NCI-H187 treated with DMSO at 0.1 percent for 48 hours (cell line): ENCODE results near the gene TRIM67.
"Not testable (repeated sequence)": the region's sequence is repeated elsewhere in the genome, so short reads cannot be mapped to it uniquely, and the experiment has no call there.

Experiments
- DNase-seq: peaks from one replicate; lab custom pipeline; 2025; lab: John Stamatoyannopoulos, UW

Gene TRIM67

DNA sequence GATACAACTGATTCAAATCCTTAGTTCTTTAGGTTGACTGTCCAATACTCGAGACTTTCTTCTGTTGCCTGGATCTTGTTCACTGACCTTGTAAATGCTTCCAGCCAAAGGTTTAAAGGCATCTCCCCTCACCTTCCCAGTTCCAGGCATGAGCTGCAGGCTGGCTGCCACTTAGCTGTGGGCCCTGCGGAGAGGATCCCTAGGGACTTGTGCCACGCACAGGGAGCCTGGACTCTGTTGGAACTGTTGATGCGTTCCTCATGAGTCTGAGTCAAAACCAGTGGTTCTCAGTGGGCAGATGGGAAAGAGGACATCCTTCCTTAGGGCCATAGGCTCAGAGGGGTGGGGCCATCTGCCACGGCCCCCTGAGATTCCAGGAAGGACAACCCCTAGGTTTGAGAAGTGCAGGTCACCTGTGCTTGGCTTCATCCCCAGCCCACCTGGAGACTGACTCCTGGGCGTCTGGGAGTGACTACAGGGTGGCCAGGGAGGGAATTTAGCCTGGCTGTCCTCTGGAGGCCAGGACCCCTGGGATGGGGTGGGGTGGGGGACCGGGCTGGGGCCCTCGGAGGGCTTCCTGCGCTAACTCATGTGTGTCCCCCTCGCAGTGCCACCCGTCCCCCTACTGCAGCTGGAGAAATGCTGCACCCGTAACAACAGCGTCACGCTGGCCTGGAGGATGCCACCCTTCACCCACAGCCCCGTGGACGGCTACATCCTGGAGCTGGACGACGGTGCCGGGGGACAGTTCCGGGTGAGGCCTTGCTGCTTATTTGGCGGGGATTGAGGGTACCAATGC is 41.6 kb downstream of the TRIM67 start:
- DNase-seq = no peak

DNA sequence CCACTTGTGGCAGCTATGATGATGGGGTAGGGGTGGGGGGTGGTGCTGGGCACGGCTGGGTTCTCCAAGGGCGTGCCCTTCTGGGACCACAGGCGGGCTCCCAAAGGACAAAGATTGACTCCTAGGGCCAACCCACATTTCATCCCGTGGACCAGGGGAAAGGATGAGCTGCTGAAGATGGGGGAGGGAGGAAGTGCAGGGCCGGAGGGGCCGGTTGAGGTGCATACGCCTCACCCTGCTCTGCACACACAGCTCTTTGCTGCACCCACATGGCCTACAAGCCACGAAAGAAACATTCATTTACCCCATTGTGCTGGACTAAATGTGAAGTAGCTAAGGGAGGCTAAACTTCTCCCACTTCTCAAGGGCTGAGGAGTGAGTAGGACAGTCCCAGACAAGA is 45.0 kb downstream of the TRIM67 start:
- no peak for DNase-seq

DNA sequence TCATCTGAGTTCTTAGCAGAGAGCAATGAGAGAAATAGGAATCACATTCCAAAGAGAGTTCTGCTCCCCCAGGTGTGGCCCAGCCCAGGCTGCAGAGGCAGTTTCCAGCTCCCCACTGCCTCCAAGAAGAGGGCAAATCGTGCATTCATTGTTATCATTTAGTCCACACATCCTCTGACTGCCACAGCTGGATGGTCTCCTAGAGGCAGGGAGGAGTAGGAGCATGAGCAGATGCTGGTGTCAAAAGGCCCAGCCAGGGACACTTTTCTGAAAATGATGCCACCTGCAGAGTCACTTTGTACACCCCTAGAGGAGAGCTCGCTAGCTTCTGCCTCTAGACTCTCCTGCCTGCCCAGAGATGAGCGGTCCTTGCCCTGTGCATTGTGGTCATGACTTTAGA is 45.6 kb downstream of the TRIM67 start:
- DNase-seq = no peak

DNA sequence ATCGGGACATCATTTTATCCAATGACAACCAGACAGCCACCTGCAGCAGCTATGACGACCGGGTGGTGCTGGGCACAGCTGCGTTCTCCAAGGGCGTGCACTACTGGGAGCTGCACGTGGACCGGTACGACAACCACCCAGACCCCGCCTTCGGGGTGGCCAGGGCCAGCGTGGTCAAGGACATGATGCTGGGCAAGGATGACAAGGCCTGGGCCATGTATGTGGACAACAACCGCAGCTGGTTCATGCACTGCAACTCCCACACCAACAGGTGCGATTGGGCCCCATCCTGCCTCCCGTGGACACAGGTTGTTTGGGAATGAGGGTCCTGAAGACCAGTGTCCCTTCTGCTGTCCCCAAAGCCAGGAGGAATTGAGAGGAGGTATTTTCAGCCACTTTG is 47.1 kb downstream of the TRIM67 start:
- no peak for DNase-seq

DNA sequence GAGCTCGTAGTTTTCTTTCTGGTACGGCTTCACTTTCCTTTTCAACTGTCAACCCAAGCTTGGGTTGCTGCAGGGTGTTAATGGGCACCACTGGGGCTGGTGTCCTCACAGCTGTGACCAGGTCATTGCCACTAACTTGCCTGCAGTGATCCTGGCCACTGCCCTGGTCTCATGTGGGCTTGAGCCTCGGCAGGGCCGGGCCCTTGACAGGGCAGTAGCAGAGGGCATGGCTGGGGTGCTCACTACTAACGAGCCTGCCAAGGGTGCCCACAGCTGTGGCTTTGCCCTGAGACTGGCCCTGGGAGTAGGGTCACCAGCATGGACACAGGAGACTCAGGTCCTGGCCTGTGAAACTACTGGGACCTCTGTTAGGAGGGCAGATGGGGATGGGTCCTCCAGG is 47.7 kb downstream of the TRIM67 start:
- no peak for DNase-seq

DNA sequence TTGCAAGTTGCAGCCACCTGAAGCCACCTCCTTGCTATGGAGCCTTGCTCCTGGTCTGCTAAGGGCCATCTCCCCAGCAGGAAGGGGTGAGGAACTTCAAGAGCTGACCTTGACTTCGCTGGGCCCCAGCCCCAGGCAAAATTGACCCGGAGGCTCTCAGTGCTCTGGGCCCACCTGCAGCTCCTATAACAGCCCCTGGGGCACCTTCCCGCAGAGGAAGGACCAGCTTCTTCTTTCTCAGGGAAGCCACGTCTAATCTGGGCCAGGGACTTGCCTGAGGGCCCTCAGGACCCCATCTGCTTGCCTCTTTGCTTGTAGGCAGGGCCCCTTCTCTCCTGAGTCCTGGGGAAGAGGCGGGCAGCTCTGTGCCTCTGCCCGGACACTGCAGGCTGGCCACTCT is 48.3 kb downstream of the TRIM67 start:
- DNase-seq = no peak

DNA sequence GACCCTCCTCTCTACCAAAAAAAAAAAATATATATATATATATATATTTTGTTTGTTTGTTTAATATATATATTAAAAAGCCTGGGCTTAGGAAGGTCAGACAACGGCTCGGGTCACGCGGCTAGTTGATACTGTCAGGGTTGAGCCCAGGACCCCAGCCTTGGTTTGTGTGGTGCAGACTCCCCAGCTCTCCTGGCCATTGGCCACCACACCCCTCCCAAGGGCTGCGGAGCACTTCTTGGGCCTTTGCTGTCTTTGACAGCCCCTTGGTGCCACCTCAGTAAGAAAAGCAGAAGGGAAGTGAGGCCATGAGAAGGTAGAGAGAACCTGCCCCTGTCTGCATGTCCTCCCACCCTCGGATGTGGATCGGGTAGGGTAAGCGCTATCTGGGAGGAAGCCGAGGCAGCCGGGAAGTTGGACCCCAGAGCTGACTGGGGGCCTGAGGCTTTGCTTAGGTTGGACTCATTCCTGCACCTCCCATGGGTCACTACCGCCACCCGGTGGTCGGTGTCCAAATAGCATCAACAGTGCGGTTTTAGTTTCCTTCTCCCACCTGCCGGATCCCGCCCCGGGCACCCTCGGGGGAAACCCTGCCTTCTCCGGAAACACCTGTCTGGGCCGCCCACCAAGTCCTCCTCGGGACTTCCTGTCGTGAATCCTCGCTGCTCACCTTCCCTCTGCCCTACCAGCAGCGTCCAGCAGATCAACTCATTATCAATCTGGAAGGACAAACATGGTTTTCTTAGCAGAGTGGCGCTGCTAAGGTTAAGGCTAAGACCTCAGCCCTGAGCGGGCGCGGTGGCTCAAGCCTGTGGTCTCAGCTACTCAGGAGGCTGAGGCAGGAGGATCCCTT is 49.4 kb downstream of the TRIM67 start:
- DNase-seq = no peak

DNA sequence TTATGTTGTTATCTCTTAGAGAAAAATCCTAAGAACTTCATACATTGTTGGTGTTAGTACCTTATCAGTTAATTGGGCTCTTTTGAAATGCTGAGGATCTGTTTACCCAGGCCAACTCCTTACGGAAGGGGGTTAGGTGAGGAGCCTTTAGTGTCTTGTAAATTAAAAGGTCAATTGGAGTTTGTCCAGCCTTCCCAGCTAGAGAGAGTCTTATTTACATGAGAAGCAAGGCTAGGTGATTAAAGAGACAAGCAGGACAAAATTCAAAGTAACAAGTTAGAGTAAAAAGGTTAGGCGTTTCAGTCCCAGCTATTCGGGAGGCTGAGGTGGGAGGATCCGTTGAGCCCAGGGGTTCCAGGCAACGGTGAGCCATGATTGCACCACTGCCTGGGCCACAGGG is 50.4 kb downstream of the TRIM67 start:
- not testable (repeated sequence) for DNase-seq

DNA sequence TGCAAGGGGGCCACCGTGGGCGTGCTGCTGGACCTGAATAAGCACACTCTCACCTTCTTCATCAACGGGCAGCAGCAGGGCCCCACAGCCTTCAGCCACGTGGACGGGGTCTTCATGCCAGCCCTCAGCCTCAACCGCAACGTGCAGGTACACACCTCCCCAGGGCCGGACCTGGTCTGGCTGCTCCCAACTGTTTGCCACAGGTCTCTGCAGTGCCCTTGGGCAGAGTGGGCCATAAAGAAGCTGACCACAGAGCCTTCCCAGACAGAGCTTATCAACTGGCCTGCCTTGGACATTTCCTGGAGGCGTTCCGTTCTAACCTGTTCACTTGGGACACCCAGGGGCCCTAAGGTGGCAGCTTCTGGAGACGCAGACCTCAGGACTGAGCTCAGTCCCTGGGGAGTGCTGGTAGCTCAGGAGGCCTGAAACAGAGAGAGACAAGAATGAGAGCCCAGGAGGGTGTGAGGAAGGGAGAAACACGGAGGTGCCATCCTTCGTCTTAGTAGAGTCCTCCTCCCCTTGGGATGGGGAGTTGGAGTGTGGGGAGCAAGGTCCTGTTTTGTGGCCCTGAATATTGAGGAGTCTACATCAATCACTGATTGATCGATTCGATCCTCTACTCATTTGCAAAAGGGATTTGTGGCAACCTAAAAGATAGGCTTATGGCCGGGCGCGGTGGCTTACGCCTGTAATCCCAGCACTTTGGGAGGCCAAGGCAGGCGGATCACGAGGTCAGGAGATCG is 52.1 kb downstream of the TRIM67 start:
- DNase-seq = no peak

DNA sequence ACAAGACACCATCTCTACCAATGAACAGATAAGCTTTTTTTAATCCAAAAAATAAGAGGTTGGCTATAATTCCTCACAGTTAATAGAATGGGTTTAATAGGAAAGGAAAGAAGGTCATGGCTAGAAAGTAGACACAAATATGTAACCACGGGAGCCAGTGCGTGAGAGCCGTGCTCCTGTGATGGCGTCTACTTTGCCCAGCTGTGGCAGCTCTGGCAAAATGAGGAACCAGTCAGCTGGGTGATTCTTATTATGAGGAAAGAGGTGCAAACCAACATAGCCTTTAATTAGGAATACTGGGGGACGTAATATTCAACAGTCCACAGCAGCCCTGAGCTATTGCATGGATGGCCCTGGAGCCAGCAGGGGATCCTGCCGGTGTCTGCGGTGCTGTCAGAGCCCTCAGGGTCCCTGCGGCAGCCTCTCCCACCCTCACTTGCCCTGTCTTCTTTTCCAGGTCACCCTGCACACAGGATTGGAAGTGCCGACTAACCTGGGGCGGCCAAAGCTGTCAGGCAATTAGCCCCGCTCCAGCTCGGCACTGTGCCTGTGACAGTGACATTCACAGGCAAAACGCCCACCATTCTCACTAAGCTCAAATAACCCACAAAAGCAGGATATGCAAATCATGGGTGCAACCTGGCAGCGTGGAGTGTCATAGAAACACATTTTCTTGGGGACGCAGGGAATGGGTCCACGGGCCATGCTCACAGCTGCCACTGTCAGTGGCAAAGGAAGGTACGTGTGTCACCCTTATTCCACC is 53.2 kb downstream of the TRIM67 start:
- no peak for DNase-seq

DNA sequence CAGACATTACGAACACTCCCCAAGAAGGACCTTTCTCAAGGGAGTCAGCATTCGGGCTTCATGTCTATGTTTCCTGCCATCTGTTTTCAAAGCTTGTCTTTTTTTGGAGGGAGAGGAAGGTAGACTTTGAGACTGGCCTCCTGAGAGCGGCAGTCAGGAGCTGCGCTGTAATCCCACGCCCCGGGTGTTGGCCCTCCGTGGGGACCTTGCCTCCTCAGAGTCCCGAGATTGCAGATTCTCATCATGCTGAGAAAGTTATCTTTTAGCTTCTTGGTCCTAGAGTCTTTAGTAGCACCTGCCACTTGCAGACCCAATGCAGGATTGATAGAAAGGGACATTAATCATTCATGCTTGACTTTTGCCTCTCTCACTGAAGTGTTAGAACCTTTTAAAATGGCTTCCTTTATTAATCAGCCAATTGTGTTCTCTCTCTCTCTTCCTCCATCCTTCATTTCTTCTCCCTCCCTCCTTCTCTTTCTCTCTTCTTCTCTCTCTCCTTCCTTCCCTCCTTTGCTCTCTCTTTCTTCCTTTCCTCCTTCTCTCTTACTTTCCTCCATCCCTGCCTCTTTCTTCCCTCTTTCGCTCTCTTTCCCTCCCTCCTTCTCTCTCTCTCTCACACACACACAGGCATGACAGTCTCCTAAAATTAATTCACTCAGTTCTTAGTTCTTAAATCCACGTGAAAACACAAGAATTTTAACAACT is 54.0 kb downstream of the TRIM67 start:
- no peak for DNase-seq

DNA sequence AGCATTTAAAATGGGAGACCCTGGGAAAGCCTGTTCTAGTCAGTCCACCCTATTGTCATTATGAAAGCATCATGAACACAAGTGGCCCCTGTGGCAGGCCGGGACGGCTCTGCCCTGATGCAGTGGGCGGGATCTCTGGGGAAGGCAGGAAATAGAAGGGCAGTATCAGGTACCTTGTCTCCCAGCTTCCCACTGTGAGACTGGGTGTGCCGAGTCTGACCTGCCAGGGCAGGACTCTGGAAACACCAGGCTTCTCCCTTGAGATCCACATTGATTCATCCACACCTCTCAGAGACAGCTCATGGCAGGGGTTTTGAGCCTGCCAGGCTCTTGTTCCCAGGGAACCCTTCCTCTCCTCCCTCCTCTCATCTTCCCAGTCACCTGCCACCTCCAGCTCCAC is 54.6 kb downstream of the TRIM67 start:
- DNase-seq = no peak

DNA sequence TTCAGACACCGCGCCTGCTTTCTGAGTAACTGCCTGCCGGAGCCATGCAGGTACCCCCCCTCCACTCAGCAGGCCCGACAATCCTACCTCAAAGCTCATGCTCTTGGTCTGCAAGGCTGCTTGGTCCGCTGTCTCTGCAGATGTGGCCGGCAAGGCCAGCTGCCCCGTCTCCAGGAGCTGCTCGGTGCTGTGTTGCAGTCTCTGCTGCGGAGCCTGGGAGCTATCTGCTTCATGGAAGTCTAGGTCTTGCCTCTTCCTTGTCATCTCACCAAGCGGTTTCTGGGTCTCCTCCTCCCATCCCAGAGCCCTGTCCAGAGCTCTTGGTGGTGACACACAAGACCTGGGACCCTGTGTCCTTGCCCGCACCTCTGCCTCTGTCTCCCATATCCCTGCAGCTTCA is 55.2 kb downstream of the TRIM67 start:
- DNase-seq = no peak

DNA sequence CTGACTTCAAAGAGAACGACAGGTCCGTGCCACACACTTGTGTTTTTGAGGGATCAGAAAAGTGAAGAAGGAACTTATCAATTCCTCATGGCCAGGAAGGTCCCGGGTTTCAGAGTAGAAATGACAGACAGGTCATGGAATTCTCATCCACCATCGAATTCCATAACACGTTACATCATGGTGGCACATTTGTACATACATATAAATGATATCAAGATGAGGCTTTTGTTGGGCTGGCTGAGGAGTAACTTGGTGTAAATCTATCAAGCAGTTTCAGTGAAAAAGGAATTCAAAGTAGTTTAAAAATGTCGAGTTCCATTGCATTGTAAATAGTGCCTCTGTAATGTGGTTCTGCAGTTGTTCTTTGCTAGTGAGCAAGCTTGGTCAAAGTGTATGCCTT is 56.2 kb downstream of the TRIM67 start:
- no peak for DNase-seq

DNA sequence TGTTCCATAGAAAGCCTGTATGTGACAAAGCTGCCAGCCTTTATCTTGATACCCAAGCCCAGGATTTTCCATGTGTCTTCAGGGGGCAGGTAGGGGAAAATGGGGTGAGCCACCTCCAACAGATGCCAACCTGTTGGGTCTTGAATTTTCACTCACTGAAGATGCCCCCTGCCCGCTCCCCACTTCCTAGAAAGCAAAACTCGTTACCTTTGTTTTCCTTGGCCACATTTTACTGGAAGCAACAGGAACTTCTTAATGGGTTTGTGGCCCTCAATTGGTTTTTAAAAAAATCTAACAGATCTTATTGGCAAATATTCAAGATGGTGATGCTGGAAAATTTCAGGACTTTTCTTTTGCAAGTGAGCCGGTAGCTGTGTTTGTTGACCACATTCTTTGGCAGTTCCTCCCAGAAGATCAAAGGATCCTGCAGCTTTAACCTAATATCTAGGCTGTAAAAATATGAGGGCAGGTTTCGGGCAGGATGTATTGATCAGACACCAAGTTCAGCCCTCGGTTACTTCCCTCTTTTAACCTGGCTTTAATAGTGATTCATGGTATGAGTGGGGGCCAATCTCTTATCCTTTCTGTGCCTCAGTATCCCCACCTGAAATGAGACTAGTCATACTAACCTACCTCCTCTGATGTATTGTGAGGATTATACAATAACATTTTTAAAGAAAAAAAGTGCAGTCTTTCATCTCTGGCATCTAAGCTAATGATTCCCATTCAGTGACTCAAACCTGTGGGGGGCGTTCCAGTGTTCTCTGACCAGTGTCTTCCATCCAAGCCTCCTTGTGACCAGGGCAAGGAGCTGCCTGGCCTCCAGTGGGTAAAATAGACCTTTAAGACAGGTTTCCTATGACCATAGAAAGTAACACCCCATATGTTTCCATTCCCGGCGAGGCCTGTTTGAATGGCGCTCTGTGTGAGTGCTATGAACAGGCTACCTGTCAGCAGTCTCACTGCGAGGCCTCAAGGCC is 57.9 kb downstream of the TRIM67 start:
- DNase-seq = no peak

DNA sequence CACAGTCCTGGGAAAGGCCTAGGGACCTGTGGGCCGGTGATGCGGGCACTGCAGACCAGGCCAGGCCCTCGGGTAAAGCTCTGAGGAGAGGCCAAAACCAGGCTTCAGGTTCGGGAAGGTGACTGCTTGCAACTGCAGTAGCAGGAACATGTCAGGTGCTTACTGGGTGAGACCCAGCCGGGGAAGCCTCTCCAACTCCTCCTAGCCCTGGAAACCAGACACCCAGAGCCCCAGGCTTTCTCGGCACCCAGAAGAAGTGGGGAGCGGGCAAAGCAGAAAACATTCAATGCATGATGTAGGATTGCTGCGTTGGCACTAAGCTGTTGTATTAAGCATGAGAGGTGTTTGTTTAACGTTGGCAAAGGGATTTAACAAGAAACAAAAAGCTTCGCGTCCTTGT is 58.9 kb downstream of the TRIM67 start:
- no peak for DNase-seq

DNA sequence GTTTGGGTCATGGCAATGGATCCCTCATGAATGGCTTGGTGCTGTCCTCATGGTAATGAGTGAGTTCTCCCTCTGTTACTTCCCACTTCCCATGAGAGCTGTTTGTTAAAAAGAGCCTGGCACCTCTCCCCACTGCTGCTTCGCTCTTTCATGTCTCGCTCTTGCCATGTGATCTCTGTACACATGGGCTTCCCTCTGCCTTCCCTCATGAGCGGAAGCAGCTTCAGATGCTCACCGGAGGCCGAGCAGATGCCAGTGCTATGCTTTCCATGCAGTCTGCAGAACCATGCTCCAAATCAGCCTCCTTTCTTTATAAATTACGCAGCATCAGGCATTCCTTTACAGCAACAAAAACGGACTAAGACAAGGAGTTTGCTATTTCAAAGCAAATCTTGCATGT is 64.3 kb downstream of the TRIM67 start:
- no peak for DNase-seq

DNA sequence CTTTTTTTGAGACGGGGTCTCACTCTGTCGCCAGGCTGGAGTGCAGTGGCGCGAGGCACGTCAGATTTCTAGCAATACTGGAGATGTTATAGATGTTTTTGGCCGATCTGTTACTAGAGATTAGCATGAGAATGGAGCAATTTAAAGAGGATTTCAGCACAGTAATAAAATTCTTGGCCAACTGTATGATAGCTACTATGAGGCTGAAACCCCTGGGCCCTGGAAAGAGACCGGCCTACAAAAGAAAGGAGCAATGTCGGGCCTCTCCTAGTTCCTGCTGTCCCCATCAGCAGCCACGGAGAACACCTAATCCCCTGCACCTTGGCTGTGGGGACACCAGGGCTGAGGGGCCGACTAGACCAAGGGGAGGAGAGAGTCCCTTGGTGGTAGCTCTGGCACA is 69.7 kb downstream of the TRIM67 start:
- no peak for DNase-seq

DNA sequence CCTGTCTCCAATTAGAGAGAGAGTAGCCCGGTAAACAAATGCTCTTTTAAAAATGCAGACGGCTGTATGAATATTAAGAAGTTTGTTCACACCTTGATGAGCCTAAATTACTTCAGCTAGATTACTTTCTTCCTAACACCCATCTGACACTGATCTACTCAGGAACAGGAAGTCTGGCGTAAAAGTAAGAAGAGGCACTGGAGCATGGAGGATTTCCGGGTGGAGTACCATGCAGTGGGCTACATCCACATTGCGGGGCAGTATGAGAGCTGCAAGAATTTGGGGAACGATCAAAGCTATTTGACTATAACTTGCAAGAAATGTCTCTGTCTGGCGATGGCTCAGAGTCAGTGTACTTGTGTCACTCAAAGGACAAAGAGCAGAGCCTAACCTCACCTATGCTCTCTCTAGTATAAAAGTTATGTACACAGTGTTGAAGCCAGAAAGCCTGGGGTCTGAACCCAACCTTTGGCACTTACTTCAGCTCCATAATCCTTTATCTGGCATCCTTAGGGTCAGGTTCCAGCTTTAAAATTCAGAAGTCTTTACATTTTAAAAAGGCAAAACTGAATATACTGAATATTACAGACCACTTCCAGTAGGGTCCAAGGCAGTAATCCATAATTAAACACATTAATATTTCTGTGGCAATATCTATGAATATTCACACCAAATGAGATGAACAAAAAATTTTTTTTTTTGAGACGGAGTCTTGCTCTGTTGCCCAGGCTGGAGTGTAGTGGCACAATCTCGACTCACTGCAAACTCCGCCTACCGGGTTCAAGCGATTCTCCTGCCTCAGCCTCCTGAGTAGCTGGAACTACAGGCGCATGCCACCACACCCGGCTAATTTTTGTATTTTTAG is 71.2 kb downstream of the TRIM67 start:
- no peak for DNase-seq
